Measurements from ENCODE around the gene C5orf15.

C5orf15 gene

DNA sequence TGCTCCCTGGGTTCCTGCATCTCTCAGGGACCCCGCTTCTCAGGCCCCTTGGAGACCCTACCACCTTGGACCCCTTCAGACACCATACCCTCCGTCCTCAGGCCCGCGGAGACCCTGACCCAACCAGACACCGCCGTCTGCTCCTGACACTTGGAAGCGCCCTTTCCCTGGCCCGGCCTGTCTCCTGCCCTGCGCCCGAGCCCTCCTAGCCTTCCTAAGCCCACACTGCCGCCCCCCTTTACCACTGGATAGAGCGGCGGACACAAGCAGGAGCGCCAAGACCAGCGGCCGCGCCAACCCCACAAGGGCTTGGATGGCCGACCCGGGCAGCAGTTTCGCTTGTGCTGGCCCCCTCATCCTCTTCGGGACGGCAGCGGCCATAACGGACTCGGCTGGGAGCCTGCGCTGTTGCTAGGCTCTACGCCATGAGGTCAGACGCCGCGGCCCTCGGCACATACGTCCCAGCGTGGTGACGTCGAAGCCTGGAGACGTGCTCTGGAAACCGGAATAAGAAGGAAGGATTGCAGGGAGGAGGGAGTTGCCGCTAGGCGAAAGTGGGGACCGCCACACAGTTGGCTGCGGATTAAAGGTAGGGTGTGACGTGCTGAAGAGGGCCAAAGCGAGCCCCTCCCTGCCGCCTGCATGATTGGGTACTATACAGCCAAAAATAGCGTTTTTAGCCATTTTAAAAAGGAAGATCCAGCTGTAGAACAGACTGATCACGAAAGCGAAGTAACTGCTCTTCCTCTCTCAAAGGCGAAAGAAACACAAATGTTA lies at the start of gene C5orf15:
C5orf15 (minus strand) TSS at position 422 of the 777 bp plus-strand sequence; CDS start at position 381, 41 bp downstream.
- peak; percentile 94 for DNase-seq

DNA sequence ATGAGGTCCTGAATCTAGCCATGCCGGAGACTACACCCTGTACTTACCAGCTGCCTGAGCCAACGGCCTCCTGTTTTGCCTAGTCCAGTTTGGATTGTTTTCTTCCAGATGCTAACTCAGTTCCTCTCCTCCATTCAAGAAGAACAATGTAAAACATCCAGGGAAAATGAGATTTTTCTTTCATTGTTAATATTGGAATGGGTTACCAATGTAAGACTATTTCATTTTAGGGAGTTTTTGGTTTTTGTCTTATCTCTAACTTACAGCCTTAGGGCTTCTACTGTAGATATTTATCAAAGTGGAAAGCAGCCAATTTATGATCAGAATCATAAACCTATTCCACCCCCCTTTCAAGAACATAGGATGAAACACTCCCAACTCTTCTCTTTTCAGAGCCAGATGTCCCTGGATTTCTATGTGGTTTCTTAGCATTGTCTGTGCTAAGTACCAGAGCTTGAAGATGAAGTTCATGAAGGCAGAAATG lies 39.9 kb upstream of the C5orf15 start:
- no peak for DNase-seq

DNA sequence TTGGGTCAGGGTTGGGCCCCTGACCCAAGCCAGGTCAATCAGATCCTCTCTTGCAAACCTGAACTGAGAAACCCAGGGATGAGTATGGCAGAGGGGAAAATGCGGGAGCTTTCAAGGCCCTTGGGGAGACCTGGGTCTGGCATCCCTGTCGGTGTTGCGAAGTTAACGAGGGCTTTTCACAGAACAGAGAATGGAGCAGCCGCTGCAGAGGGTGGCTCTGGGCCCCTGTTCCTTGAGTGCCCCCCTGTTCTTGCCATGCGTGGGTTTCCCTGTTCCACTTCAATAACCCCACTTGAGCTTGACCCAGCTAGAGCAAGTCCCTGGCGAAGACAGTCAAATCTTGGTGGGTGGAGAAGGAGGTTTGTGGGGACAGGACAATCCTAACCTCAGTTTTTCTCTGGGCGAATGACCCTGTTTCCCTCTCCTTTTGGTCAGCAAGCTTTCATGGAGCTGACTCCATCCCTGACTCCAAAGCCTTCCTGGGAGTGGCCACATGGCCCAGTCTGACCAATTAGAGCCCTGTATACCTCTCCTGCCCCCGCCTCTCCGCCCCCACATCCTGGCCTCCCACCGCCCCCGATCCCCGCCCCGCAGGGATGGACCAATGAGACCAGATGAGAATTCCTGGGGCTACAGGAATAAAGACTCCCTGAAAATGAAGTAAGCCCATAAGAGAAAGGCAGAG lies 39.3 kb upstream of the C5orf15 start:
- no peak for DNase-seq

DNA sequence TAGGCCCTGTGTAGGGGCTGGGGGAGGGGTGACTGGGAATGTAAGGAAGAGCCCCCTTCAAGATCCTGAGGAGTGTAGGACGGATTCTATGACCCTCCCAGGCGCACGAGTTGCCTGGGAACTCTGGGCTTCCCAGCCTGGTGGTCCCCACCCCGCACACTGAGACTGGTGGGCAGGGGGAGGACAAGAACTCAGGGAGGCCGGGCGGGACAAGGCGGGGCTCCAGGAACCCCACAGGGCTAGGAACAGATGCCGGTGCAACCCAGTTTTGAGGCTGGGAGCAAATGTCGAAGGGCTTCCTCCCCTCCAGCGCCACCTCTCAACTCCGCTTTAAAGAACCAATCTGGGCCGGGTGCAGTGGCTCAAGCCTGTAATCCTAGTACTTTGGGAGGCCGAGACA lies 37.7 kb upstream of the C5orf15 start:
- DNase-seq = no peak

DNA sequence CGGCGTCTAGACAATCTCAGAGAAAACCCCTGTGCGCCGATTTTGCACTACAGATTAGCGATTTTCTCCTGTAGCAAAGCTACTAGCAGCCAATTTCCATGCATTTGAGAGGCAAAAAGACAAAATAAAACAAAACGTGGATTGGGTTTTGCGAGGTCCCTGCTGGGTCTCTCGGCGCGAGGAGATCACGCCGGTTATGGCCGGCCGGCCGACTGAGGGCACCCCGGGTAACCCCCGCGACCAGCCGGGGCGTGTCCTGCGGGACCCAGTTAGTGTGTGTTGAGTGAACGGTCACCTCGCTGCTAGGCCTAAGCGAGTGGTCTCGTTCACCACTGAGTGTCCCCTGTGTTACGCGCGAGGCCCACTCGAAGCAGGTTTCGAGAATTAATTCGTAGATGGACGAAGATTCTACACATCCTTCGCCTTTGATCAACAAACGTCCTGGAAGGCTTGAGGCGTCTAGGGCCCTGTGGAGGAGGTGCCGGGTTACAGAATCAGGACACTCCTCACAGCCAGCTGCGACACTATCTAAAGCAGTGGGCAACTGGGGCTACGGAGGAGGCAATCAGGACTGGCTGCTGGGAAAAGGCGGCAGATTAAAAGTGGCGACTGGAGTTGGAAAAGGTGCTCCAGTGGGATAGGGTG lies 37.1 kb upstream of the C5orf15 start:
- DNase-seq = no peak

DNA sequence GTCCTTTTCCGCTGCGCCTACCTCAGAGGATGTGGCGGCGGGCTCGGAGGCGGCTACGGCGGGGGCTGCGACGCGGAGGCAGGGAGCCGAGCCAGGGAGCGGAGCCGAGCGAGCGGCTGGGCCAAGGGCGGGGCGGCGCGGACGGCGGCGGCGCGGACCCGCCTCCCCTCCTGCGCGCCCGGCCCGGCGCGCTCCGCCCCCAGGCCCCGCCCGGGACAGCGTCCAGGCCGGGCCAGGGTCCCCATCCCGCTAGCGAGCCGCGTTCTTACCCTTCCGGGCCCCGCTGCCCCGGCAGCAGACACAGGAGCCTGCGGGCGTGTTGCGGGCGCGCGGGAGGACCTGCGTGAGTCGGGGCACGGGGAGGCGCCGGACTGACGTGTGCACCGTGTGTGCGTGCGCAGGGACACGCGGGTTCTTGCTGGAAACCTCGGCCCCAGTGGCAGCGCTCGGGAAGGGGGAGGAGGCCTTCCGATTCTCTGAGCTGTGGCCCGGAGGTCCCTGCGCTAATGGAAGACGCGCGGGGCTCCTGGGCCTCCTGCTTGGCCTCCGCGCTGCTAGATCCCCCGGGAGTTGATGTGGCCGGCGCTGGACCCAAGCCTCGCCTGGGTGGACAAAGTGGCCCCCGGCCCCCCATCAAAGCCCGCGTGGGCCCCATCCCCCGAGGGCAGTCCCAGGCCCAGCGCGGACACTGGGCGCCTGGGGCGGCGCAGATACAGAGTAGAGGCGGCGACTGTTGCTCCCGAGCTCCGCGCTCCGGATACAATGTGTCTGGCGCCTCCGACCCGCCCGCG lies 36.4 kb upstream of the C5orf15 start, which contains the start of gene VDAC1:
VDAC1 (minus strand) TSS at position 350 of the 791 bp plus-strand sequence. CDS start 11,963 bp downstream, outside the sequence.
- DNase-seq = no peak

DNA sequence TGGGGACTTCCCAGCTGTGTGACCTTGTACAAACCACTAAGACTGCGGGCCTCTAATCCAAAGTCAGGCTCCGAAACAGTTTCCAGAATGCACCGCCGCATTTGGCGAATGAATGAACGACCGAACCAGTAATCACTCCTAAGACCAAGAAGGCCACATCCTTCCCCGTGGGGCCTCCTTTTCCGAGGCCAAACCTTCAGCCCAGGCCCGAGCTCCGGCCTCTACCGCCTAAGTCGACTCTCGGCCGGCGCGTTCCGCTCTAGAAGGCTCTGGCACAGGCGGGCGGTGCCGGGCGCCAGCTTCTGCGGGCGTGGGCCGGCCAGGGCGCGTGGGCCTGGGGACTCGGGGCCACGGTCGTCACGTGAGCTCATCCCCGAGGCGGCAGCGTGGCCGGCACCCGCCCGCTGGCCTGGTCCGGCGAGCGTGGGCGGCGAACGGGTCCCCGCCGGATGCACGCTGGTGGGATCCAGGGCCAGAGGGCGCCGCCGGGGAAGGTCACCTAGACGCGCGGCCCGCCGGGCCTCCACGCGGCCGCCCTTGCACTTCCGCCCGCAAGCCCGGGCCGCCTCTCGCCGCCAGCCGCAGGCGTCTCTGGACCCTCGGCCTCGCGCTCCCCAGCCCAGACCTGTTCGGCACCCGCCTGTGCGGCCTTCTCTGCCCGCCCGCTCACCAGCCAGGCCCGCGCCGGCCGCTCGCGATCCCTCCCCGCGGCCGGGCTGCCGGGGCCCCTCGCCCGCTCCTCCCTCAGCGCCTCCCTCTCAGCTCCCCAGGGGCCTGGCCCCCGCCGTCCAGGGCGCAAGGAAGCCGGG lies 35.6 kb upstream of the C5orf15 start:
- DNase-seq = no peak

DNA sequence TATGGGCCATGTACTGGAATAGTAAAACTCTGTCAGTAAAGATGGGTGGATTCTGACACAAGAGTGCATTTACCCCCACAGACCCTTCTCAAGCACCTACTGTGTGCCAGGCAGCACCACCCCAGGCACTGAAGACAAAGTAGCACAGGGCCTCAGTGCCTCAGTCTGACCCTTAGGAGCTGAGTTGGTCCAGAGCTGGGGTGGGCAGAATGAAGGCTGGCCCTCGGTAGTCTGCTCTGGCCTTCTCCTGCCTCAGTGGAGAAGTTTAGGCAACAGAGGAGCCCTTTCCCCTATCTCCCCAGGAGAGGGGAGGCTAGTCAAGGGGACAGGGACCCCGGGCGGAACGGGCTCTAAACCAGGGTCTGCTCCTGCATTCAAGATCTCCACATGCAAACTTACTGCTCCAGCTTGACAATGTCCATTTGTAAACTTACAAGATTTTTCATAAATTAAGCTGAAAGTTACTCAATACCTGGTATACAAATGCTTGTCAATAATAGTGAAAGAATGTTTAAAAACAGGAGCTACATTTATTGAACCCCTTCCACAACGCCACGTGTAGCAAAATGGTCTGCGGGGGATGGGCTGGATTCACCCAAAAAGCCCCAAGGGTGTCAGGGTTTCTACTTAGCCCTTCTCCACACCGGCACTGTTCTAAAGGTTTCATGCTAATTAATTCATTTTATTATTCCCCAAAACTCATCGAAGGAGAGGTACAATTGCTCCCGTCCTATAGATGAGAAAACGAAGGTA lies 34.8 kb upstream of the C5orf15 start:
- DNase-seq = no peak

DNA sequence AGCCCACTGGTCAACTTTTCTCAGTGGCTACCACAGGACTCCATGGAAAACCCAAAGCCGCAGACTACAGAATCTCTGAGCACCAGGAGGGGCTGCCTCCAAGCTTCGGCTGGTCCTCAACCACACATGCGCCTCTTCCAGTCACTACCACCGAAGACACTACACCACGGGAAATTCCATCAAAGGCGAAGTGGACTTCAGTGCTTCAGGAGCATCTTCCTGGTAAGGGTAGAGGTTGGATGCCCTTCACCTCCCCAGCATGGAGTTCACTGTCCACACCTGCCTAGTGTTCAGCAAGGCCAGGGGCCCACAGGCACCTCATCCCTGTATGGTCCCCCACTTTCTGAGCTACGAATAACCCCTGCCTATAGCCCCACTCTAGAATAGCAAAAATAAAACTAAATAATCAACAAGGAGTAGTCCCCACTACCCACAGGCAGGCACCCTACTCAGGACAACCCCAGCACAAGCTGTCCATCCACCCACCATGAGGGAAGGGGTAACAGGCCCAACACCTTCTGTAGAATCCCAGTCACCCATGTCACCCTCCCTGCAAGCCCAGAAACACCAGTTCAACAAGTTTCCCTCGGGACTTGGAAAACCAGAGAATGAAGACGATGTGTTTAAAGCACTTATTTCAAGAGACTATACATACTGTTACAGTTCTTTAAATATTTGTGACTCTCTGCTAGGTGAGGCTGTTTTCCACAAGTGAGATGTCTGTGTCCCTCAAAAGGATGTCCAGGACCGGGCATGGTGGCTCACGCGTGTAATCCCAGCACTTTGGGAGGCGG lies 33.7 kb upstream of the C5orf15 start:
- DNase-seq = no peak

DNA sequence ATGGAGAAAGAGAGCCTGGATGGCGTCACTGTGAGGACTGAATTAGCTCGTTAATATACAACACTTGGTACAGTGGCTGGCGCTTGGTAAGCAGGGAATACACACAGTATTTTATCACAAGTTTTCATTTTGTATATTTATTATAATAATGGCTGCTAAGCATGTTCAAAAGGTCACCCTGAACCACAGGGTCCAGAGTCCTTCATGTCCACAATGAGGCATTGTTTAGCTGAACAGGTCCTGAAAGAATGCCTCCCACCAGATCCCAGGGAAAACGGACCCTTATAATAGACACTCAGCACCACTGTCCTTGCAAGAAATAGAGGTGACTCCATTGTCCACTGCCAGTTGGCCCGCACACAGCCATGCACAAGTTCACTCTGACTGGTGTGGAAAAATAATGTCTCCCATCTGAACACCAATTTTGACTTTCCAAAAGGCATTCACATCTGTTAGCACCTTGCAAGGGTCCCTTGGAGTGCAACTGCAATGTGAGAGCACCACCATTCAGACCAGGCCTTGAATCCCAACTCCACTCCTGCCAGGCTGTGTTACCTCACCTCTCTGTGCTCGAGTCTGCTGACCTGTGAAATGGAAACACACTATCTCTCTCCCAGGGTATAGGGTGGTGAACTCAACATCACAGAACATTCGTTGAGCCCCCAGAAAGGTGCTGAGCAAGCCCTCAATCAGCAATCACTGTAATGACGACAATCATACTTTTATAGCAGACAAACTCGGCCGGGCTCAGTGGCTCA lies 32.5 kb upstream of the C5orf15 start:
- no peak for DNase-seq

DNA sequence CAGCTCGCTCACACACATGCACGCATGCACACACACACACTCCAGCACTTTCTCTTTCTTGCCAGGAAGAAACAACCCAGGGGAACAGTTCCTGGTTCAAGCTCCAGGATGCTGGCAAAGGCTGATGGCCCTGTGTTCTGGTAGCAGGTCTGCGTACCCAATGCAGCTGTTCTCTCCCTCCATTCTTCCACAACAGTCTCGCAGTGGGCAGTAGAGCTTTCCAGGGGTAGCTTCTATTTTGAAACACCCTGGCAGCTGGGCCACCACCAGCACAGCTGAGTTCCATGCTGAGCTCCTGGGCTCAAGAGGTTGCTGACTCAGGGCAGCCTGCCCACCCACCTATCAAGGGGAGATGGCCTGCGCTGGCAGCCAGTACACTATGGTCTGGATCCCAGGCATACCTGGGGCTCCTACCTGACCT lies 31.7 kb upstream of the C5orf15 start:
- DNase-seq = no peak

DNA sequence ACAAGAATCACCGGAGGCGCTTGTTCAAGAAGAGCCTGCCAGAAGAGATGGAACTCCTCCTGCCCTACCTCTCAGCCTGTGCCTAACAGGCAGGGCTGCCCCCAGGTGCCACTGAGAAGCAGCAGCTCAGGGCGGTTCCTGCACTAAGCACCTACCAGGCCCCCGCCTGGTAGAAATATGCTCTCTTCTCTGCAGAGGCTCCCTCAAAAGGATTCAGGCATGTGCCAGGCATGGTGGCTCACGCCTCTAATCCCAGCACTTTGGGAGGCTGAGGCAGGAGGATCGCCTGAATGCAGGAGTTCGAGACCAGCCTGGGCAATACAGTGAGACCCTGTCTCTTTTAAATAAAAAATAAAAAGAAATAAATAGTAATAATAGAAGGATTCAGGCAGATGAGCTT lies 30.4 kb upstream of the C5orf15 start:
- no peak for DNase-seq

DNA sequence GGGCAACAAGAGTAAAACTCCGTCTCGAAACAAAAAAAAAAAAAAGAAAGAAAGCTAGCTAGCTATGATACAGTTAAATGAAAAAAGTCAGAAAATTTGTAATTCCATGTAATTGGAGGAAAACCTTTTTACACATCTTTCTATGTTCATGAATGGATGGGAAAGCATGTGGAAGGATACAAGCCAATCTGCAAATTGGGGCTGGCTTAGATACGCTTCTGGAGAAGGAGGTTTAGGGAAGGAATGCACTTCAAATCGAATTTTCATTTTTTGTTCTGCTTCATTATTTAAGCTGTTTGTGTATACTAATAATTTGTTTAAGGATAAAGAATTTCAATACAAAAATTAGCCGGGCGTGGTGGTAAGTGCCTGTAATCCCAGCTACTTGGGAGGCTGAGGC lies 29.6 kb upstream of the C5orf15 start:
- no peak for DNase-seq

DNA sequence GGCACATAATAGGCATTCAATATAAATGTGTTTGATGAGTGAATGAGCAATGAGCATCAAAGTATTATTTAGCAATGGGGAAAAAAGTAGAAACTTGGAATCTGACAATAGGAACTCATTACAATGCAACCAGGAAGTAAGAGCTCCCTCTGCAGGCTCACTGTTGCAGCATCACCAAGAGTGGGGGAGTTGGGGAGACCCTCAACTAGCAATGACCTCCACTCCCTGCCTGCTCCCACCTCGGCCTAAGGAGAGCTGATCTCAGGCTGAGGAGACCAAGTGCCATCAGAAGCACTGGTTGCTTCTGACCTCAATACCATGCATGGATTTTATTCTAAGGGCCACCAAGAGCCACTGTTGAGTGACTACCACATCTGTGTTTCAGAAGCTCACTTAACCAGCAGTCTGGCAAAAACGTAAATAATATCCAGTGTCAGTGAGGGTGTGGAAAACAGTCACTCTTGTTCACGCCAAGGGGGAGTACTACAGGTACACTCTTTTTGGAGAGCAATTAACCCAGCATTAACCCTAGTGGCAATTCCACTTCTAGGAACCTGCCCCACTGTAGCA lies 28.3 kb upstream of the C5orf15 start:
- DNase-seq = no peak

DNA sequence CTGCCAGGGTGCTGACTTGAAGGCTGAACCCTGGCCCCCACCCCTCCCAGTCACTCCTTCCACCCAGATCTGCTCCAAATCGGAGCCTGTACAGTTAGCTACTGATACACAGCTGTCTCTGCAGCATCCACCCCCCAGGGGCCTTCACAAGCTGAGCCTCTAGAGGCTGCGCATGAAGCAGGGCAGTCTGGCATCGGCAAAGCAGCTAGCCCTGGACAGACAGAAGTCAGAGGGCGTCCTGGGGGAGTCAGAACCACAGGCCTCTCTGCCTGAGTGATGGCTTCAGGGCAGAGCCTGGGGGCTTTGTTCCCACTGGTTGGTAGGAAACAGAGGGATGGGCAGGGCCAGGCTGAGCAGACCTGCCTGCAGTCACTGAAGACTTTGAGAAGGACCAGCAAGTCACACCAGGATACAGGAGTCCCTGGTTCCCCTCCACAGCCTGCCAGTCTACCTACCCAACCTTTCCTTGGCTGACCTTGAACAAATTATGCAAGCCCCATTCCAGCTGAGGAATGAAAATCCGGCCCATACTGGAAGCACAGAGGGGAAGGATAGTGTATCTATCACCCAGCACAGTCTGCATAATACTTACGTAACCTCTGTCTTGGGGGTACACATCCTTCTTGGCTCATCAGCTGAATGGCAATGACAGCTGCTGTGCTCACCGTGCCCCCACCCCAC lies 27.6 kb upstream of the C5orf15 start:
- DNase-seq = no peak

DNA sequence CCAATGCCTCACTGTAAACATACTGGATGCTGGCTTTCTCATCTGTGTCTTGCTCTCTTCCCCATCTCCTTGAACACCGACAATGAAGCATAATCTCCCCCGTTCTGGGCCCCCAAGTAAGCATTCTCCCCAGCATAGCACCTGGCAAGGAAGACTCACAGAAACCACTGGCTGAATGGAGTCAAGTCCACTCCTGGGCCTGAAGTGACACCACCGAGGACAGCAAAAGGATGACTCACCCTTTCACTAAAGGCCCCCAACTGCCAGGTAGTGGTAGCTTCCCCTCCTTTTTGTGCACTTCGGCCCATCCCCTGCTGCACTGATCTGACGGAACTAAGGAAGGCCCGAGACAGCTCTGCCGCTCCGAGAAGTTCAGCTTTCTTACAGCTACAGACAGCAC lies 26.9 kb upstream of the C5orf15 start:
- DNase-seq = no peak

DNA sequence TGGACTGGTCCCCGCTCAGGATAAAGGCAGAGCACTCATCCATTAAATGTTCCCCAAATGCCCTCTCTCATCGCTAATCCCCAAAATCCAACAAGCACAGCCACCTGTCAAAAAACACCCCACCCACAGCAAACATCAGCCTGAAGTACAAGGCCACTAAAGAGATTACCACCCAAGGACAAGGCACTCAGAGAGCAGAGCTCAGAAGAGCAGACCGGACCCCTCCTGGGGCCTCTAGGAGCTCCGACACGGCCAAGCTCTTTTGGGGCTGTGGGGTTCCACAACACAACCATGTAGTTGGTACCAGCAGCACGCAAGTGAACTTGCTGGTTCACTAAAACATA lies 26.5 kb upstream of the C5orf15 start:
- no peak for DNase-seq

DNA sequence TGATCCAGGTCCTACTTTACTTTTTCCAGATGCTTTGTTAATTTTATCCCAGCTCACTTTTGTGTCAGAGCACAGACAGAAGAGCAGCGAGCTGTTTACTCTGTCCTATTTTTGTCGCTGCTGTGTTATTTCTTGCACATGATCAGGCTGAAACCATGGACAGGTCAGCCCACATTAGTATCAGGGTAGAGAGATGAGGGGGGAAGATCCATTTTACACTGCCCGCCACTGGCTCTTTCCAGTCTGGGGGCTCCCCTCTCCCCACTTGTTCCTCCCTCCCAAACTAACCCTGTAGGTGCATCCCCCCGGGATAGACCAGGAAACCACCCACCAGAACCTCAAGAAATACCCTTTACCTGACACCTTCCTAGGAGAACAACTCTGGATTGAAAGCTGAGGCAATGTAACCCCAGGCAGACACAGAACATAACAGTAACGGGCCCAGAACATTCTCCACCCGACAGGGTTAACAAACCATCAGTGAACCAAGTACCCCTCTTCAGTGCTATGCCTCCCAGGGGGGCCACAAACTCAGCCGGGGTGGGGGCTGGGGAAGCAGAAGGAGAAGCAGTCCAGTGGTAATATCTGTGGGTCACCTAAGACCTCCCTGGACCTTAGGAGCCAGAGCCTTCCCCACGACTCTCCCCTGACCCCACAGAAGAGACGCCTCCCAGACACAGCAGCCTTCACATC lies 26.0 kb upstream of the C5orf15 start:
- no peak for DNase-seq
